Measurements from ENCODE around the gene MLLT10. TPM values are rescaled to one million over a fixed set of nuclear protein-coding genes. Genes with fewer than 3 reads are reported as not detected.
"Not testable (repeated sequence)": the region's sequence is repeated elsewhere in the genome, so short reads cannot be mapped to it uniquely, and the experiment has no call there.

Gene MLLT10
- total RNA-seq, 1 experiment from 2014 or later, result 23.3 TPM

DNA sequence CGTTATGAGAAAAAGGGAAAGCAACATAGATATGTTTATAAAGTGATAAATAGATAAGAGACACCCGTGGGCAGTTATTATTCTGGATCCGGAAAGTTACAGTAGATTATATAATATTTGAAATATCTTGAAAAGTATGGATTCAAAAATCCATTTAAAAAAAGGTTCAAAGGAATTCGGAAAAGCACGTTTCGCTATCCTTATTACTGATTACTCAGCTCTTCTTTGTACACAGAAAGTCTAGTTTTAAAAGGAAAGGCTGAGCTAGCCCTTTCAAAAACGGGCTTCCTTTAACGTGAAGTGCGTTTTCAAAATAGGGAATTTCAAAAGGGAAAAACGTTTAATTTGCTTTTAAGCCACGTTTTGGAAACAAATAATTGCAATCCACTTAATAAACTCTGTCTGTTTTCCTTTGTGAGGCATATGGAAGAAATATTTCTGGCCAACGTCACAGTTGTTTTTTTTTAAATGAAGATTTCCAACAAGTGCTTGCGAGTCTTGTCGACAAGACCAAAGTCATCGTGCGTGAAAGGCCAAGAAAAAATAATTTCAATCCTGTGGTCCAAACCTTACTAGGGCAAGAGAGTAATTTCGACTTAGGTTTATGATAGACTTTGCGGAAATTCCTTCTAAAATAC is 6.3 kb upstream of the MLLT10 start:
- DNase-seq (ENCODE audit: low read depth), result peak; percentile 60

DNA sequence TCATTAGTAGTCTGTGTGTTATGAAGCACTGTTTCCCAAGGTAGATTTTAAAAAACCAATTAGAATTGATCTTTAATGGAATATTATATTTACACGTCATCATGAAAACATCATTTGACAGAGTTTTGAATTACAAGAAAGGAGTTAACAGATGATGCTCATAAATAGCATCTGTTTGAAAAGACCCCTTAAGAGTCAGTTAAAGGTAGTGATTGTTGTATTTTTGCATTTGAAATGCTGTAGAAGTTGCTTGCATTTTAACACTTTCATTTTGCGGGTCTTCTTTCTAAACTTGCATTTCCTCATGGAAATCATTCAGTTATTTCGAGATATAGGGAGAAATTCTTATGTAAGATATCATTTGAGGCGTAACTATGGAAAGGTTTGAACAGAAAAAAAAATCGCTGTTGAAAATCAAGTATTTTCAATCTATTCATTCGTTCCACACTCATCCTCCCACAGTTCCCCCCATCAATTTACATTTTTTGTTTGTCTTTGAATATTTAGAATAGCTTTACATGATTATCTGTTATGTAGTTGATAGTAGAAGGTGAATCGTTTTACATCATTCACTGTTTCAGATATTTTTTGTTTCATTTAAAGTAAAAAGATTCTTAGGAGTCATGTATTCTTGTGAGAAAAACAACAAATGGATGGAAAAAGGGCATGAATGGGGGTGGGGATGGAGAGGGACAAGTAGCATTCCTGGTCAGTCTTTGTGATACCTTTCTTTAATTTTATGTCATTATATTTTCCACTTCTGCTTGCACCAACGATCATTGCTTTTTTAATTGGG is 5.6 kb upstream of the MLLT10 start:
- DNase-seq (ENCODE audit: low read depth), result no peak

DNA sequence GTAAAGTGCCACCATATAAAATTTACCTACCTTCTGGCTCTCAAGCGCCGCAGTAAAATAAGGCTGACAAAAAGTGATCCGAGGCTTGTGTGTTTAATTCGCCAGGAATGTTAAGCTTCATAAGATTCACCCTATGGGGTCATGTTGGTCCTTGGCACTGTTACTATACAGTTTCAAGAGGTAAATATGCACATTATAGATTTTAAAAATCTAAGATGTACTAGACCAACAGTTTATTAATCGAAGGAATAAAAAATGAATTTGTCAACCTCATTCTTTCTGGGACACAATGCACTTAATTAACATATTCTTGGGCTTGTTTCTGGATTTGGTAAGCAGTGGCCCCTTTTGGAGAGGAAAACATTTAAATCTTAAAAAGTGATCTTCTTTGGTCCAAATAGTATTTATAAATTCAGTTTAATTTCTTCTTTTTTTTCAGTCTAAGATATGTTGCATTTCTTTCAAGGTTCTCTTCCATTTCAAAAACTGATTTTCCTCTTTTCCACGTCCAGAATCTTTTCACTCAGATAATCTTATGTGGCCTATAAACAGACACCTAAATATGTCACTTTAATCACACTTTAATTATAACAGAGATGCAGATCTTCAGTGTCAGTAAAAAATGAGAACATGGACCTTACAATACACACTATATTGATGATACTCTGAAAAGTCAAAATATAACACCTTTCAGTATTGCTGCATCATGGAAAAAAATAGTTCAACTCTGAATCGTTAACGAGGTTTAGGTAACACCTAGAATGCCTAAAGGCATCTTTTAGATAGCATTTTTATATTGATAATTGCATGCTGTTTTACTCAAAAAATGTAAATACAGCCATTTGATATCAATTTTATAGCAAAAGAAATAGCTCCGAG is 4.8 kb upstream of the MLLT10 start:
- peak; percentile 59 for DNase-seq (ENCODE audit: low read depth)

- no peak for DNase-seq (ENCODE audit: low read depth)
Observed at GRCh38 chr10:21530168-21530567, 3.9 kb upstream of the MLLT10 start.

GRCh38 chr10:21530641-21531040 is 3.4 kb upstream of the MLLT10 start:
- no peak for DNase-seq (ENCODE audit: low read depth)

- DNase-seq (ENCODE audit: low read depth), result peak; percentile 76
Observed at GRCh38 chr10:21531164-21531563, 2.9 kb upstream of the MLLT10 start.

- peak; percentile 9 for DNase-seq (ENCODE audit: low read depth)
Observed at GRCh38 chr10:21532694-21533466, 1.2 kb upstream of the MLLT10 start.

GRCh38 chr10:21534280-21534586 is 201 bp downstream of the MLLT10 start:
- no peak for DNase-seq (ENCODE audit: low read depth)

GRCh38 chr10:21534604-21535493 is 817 bp downstream of the MLLT10 start:
- DNase-seq (ENCODE audit: low read depth), result peak; percentile 40

DNA sequence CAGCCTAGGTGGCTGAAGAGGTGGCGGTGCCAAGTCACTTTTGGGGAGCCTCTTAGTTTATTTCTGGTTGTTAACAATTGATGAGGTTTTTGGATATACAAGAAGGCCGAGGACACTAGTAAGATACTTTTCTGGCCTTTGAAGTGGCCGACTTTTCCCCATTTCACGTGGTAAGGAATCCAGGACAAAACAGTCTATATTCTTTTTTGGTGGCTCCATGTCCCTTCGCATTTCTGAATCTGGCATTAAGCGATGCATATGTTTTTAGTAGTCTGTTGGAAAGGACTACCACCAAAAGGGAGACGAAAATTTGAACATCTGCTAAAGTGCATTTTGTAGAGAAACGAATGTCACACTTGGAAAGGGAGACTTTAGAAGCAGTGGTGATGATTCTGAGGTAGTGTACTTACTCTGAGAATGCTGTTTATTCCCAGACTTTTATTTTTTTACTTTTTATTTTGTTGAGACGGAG is 1.5 kb downstream of the MLLT10 start:
- no peak for DNase-seq (ENCODE audit: low read depth)

- not testable (repeated sequence) for DNase-seq (ENCODE audit: low read depth)
Observed at GRCh38 chr10:21535976-21536375, 1.9 kb downstream of the MLLT10 start.

GRCh38 chr10:21536874-21537273 is 2.8 kb downstream of the MLLT10 start:
- DNase-seq (ENCODE audit: low read depth), result no peak

GRCh38 chr10:21540701-21541100 is 6.7 kb downstream of the MLLT10 start:
- not testable (repeated sequence) for DNase-seq (ENCODE audit: low read depth)

GRCh38 chr10:21547246-21547645 is 13.2 kb downstream of the MLLT10 start:
- no peak for DNase-seq (ENCODE audit: low read depth)

DNA sequence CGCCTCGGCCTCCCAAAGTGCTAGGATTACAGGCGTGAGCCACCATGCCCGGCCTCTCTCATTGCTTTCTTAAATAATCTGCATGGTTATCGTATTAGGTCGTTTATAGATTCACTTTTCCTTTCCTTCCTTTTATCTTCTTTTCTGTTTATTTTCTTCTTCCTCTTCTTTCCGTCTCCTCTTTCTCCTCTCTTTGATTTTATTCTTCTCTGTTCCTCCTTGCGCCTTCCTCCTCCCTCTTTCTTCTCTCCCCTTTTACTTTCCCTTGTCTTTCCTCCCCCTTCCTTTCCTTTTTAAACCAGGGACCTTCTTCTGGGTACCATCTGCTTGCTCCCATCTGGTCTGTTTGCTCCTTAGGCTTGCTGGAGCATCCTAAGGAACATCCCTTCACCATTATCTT is 18.6 kb downstream of the MLLT10 start:
- no peak for DNase-seq (ENCODE audit: low read depth)

DNA sequence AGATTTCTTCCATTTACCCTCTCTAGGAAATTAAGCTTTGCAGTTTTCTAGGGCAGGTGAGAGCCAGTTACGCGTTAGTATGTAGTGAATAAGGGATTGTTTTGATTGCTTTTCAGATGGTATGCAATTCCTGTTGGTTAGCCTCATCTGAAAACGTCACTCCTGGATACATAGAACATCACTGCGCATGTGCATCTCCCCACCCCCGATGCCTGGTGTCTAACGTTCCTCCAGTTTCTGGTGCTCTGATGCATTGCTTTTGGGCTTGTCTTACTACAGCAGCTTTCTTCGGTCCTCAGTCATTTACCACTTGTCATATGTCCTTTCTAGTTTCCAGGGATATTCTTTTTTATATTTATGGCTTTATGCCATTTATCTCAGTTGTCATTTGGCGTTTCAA is 22.5 kb downstream of the MLLT10 start:
- DNase-seq (ENCODE audit: low read depth), result no peak

- not testable (repeated sequence) for DNase-seq (ENCODE audit: low read depth)
Observed at GRCh38 chr10:21558984-21559383, 25.0 kb downstream of the MLLT10 start.

GRCh38 chr10:21570761-21571521 is 36.9 kb downstream of the MLLT10 start:
- DNase-seq (ENCODE audit: low read depth), result no peak

DNA sequence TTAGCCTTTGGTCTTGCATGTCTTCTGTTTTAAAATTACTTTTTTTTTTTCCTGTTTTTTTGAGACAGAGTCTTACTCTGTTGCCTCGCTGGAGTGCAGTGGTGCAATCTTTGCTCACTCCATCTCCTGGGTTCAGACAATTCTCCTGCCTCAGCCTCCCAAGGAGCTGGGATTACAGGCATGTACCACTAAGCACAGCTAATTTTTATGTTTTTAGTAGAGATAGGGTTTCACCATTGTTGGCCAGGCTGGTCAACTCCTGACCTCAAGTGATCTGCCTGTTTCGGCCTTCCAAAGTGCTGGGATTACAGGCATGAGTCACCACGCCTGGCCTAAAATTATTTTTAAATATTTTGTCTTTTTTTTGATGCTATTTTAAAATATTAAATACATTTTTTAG is 38.5 kb downstream of the MLLT10 start:
- DNase-seq (ENCODE audit: low read depth), result peak; percentile 83

- DNase-seq (ENCODE audit: low read depth), result not testable (repeated sequence)
Observed at GRCh38 chr10:21574514-21574913, 40.5 kb downstream of the MLLT10 start.

All from LHCN-M2 (cell line).